Limb (tissue), 2 donors: ENCODE data around the gene MPZL3.
A peak's percentile ranks its signal among the peaks of the same experiment; 100 is the strongest.

Source experiments
- DNase-seq, 2 donors: peaks; one replicate each; pipeline ENCODE4 v3.0.0-alpha.2; 2016; ENCODE audit errors: extremely low spot score in 2 of 2

The MPZL3 gene

GRCh38 chr11:118251858-118252652, at the start of gene MPZL3:
Gene MPZL3 (minus strand): TSS chr11:118252365. CDS start chr11:118252294, 71 bp downstream.
- peak; percentile 93 for DNase-seq

GRCh38 chr11:118301600-118302195, 49.5 kb upstream of the MPZL3 start:
- DNase-seq = no peak

GRCh38 chr11:118295815-118296454, 43.8 kb upstream of the MPZL3 start:
- DNase-seq = no peak

GRCh38 chr11:118295199-118295598, 43.0 kb upstream of the MPZL3 start:
- DNase-seq = no peak

- DNase-seq = no peak
Observed at GRCh38 chr11:118294053-118294452, 41.9 kb upstream of the MPZL3 start.

- DNase-seq = no peak
Observed at GRCh38 chr11:118291477-118292135, 39.4 kb upstream of the MPZL3 start.

GRCh38 chr11:118290923-118291322, 38.8 kb upstream of the MPZL3 start:
- no peak for DNase-seq

GRCh38 chr11:118289401-118289800, 37.2 kb upstream of the MPZL3 start:
- DNase-seq = peak in 1 of 2 donors; percentile 64

GRCh38 chr11:118287006-118287405, 34.8 kb upstream of the MPZL3 start:
- DNase-seq = no peak

GRCh38 chr11:118286545-118286944, 34.4 kb upstream of the MPZL3 start:
- DNase-seq = no peak

- no peak for DNase-seq
Observed at GRCh38 chr11:118283756-118284350, 31.7 kb upstream of the MPZL3 start.

GRCh38 chr11:118283037-118283636, 31.0 kb upstream of the MPZL3 start:
- no peak for DNase-seq

- DNase-seq = no peak
Observed at GRCh38 chr11:118282606-118283005, 30.4 kb upstream of the MPZL3 start.

GRCh38 chr11:118281284-118281683, 29.1 kb upstream of the MPZL3 start:
- DNase-seq = no peak

- DNase-seq = no peak
Observed at GRCh38 chr11:118277312-118277711, 25.1 kb upstream of the MPZL3 start.

- no peak for DNase-seq
Observed at GRCh38 chr11:118276422-118276821, 24.3 kb upstream of the MPZL3 start.

GRCh38 chr11:118275176-118275575, 23.0 kb upstream of the MPZL3 start:
- DNase-seq = no peak

GRCh38 chr11:118274186-118274585, 22.0 kb upstream of the MPZL3 start:
- DNase-seq = no peak

- no peak for DNase-seq
Observed at GRCh38 chr11:118272001-118272400, 19.8 kb upstream of the MPZL3 start.

- DNase-seq = no peak
Observed at GRCh38 chr11:118267486-118267885, 15.3 kb upstream of the MPZL3 start.

- DNase-seq = no peak
Observed at GRCh38 chr11:118265954-118266353, 13.8 kb upstream of the MPZL3 start.
